ENCODE data around the gene RABIF. TPM values are rescaled to one million over a fixed set of nuclear protein-coding genes. Genes with fewer than 3 reads are reported as not detected.
"Not testable (repeated sequence)": the region's sequence is repeated elsewhere in the genome, so short reads cannot be mapped to it uniquely, and the experiment has no call there.

The RABIF gene
- 1 to 10 TPM; 4.6 to 7.4 (median 5.3) TPM for total RNA-seq

GRCh38 chr1:202888531-202889360 is at the start of gene RABIF:
Gene RABIF, minus strand, starts transcription at chr1:202889149. Its CDS starts 51 bp downstream, at chr1:202889098.
- peak; percentile 99 for ATAC-seq (ENCODE audit: low FRiP score)
- TF ChIP-seq CTCF (IDR thresholded peaks at IDR 0.05): no peak
- peak; percentile 86 for DNase-seq (ENCODE audit: low spot score)

DNA sequence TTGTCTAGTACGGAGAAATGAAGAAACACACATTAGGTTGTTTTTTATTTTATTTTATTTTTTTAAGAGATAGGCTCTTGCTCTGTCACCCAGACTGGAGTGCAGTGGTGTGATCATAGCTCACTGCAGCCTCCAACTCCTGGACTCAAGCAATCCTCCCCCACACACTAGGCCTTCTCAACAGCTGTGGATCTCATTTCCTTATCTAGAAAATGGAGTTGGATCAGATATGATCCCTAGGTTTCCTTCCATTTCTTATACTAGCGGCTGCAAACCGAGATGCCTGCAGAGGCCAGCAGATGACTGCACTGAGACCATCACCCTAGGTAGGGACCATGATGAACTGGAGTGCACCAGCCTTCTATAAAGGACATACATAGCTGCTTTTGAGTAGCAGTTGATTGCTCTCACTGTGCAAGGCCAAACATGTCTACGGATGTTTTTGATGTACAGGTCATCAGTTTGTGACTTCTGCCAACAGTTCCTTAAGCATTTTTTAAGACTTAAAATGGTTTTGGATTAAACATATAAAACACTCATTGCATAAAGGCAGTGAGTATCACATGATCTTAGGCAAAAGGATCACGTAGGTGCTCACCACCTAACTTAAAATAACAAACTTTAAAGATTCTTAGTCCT is 49.5 kb upstream of the RABIF start:
- no peak for TF ChIP-seq CTCF (IDR thresholded peaks at IDR 0.05)
- no peak for DNase-seq (ENCODE audit: low spot score)
- no peak for ATAC-seq (ENCODE audit: low FRiP score)

GRCh38 chr1:202936409-202936808 is 47.5 kb upstream of the RABIF start:
- DNase-seq (ENCODE audit: low spot score); ATAC-seq (ENCODE audit: low FRiP score): not testable (repeated sequence)

DNA sequence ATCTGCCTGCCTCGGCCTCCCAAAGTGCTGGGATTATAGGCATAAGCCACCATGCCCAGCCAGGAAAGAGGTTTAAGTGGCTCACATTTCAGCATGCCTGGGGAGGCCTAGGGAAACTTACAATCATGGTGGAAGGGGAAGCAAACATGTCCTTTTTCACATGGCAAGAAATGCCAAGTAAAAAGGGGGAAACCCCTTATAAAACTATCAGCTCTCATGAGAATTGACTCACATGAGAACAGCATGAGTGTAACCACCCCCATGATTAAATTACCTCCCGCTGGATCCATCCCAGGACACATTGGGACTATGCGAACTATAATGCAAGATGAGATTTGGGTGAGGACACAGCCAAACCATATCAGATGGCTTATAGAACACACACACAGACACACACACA is 46.9 kb upstream of the RABIF start:
- no peak for TF ChIP-seq CTCF (IDR thresholded peaks at IDR 0.05)

DNA sequence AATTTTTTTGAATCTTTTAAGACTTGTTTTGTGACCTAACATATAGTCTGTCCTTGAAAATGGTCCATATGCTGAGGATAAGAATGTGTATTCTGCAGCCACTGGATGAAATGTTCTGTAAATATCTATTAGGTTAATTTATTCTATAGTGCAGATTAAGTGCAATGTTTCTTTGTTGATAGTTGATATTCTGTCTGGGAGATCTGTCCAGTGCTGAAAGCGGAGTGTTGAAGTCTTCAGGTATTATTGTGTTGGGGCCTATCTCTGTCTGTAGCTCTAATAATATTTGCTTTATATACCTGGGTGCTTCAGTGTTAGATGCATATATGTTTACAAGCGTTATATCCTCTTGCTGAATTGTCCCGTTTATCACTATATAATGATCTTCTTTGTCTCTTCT is 45.8 kb upstream of the RABIF start:
- DNase-seq (ENCODE audit: low spot score) (no peak), ATAC-seq (ENCODE audit: low FRiP score) (no peak)
- no peak for TF ChIP-seq CTCF (IDR thresholded peaks at IDR 0.05)

More for the DNA sequence above, 46.9 kb upstream of the RABIF start:
- DNase-seq (ENCODE audit: low spot score): no peak
- no peak for ATAC-seq (ENCODE audit: low FRiP score)

DNA sequence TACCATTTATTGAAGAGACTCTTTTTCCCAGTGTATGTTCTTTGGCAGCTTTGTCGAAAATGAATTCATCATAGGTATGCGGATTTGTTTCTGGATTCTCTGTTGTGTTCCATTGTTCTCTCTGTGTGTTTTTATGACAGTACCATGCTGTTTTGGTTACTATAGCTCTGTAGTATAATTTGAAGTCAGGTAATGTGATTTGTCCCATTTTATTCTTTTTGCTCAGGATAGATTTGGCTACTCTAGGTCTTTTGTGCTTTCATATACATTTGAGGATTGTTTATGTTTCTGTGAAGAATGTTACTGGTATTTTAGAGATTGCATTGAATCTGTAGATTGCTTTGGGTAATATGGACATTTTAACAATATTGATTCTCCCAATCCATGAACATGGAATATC is 43.5 kb upstream of the RABIF start:
- no peak for TF ChIP-seq CTCF (IDR thresholded peaks at IDR 0.05)
- DNase-seq (ENCODE audit: low spot score): no peak
- no peak for ATAC-seq (ENCODE audit: low FRiP score)

DNA sequence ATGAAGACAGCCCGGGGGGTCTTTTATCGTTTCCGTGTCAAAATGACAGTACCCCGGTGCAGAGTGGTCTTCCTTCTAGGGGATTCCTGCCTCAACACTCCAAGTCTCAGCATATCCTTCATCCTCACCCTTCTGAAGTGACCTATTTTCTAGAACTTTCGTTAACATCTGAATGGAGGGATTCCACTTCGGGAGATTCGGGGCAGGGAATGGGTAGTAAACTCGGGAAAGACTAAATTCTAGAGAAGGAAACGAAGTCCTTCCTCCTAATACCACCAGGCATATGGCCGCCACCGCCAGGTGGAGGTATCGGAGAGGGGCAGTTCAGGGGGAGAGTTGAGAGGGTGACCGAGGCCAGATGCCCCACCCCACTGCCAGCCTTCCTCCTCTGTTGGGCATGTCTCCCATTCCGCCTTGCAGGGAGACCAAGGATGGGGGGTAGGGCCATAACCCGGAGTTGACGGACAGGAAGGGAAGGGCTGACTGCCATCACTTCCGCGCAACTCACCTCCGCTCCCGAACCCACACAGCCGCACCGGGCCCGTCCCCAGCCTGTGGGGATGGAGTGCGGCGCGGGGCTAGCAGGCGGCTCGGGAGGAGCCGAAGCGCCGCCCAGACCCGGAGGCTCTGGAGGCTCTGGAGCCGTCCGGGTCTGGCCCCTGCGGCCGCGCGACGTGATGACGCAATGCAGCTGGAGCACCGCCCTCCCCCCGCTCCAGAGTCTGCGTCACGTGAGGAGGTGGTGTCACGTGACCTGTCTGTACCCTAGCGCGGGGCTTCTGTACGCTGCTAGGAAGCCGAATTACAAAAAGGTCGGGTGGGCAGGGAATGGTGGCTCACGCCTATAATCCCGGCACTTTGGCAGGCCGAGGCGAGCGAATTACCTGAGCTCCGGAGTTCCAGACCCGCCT is 37.9 kb upstream of the RABIF start, which contains the start of gene KLHL12:
Gene KLHL12, minus strand, starts transcription at position 654 of the 911 bp plus-strand sequence. CDS start 2,072 bp downstream, outside the sequence.
- no peak for TF ChIP-seq CTCF (IDR thresholded peaks at IDR 0.05)

More for the DNA sequence above, 37.9 kb upstream of the RABIF start, which contains the start of gene KLHL12:
- DNase-seq (ENCODE audit: low spot score) (peak; percentile 96), ATAC-seq (ENCODE audit: low FRiP score) (peak; percentile 99)
